Measurements from ENCODE around the gene B9D1.

GRCh38 chr17:19410091-19410490 lies 47.6 kb upstream of the B9D1 start:
- TF ChIP-seq YY1 (IDR thresholded peaks at IDR 0.05; ENCODE audit: borderline replicate concordance in 1 of 3, control insufficient read depth in 1 of 3, extremely low read depth in 1 of 3, insufficient read depth in 3 of 3, insufficient read length in 1 of 3, insufficient replicate concordance in 2 of 3, low read depth in 1 of 3, low read length in 2 of 3) (no peak), NR2C1 (IDR thresholded peaks at IDR 0.05) (no peak), NR2C1 (tag; IDR thresholded peaks at IDR 0.05) (no peak), SMC3 (conservative IDR thresholded peaks at IDR 0.05; ENCODE audit: insufficient read depth, low read depth, low read length) (no peak), EZH2 (IDR thresholded peaks at IDR 0.05; ENCODE audit: borderline replicate concordance, low read depth, low read length) (no peak), ZNF354B (CRISPR knock-in tag; IDR thresholded peaks at IDR 0.05) (no peak), ZNF592 (IDR thresholded peaks at IDR 0.05) (no peak), ZNF778 (CRISPR knock-in tag; IDR thresholded peaks at IDR 0.05) (no peak), JUND (IDR thresholded peaks at IDR 0.05; ENCODE audit: borderline replicate concordance, low read depth, low read length) (no peak), JUND (tag; IDR thresholded peaks at IDR 0.05; ENCODE audit: borderline replicate concordance, low read depth, low read length) (no peak), RFX5 (IDR thresholded peaks at IDR 0.05; ENCODE audit: low read depth, low read length) (no peak), KAT2B (IDR thresholded peaks at IDR 0.05; ENCODE audit: low read depth, low read length) (no peak), USF2 (CRISPR knock-in tag; IDR thresholded peaks at IDR 0.05) (no peak), REST (IDR thresholded peaks at IDR 0.05; ENCODE audit: borderline replicate concordance) (no peak), REST (CRISPR knock-in tag; IDR thresholded peaks at IDR 0.05; ENCODE audit: low read depth) (no peak), CREBBP (IDR thresholded peaks at IDR 0.05; ENCODE audit: low read depth, low read length) (no peak), MYC (IDR thresholded peaks at IDR 0.05; ENCODE audit: low read depth, low read length) (no peak), MYC (CRISPR knock-in tag; IDR thresholded peaks at IDR 0.05; ENCODE audit: borderline replicate concordance, low read depth) (no peak)

Data from K562 (cell line).